NCI-H1417 treated with DMSO at 0.1 percent for 48 hours (cell line): ENCODE results near the gene ABO.
"Not testable (repeated sequence)": the region's sequence is repeated elsewhere in the genome, so short reads cannot be mapped to it uniquely, and the experiment has no call there.

Source experiments
- DNase-seq: peaks from one replicate; lab custom pipeline; 2025; lab: John Stamatoyannopoulos, UW

Gene ABO

GRCh38 chr9:133286523-133286922 is 11.5 kb upstream of the ABO start:
- no peak for DNase-seq

- no peak for DNase-seq
Measured at GRCh38 chr9:133285252-133285775, 10.3 kb upstream of the ABO start.

DNA sequence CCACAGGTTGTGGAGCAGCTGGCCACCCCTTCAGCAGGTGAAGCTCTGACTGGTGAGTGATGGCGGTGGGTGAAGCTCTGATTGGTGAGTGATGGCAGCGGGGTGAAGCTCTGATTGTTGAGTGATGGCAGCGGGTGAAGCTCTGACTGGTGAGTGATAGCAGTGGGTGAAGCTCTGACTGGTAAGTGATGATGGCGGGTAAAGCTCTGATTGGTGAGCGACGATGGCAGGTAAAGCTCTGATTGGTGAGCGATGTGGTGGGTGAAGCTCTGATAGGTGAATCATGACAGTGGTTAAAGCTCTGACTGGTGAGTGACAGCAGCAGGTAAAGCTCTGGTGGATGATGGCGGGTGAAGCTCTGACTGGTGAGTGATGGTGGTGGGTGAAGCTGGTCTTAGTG is 9.4 kb upstream of the ABO start:
- DNase-seq, result no peak

DNA sequence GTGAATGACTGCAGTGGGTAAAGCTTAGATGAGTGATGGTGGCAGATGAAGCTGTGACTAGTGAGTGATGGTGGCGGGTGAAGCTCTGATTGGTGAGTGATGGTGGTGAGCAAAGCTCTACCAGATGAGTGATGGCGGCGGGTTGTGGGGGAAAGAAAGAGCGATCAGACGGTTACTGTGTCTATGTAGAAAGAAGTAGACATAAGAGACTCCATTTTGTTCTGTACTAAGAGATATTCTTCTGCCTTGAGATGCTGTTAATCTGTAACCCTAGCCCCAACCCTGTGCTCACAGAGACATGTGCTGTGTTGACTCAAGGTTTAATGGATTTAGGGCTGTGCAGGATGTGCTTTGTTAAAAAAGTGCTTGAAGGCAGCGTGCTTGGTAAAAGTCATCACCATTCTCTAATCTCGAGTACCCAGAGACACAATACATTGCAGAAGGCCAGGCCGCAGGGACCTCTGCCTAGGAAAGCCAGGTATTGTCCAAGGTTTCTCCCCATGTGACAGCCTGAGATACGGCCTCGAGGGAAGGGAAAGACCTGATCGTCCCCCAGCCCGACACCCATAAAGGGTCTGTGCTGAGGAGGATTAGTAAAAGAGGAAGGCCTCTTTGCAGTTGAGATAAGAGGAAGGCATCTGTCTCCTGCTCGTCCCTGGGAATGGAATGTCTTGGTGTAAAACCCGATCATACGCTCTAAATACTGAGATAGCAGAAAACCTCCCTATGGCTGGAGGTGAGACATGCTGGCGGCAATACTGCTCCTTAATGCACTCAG is 8.4 kb upstream of the ABO start:
- not testable (repeated sequence) for DNase-seq

GRCh38 chr9:133282464-133283238 is 7.7 kb upstream of the ABO start:
- no peak for DNase-seq

DNA sequence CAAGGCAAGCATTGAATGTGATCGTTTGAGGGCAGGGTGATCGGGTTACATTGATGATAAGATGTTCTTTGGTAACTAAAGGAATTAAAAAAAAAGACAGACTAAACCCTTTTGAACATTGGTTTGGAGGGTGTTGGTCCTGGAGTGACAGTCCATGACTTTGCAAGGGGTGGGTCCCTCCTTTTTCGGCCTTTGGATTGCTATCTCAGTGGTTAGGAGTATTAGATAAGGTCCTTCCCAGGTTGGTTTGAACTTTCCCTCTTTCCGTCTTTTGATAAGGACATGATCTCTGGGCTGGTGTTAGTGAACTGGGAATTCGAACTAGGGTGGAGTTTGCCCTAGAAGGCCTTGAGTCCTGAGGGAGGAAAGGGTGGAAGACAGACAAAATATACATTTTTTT is 5.4 kb upstream of the ABO start:
- no peak for DNase-seq

DNA sequence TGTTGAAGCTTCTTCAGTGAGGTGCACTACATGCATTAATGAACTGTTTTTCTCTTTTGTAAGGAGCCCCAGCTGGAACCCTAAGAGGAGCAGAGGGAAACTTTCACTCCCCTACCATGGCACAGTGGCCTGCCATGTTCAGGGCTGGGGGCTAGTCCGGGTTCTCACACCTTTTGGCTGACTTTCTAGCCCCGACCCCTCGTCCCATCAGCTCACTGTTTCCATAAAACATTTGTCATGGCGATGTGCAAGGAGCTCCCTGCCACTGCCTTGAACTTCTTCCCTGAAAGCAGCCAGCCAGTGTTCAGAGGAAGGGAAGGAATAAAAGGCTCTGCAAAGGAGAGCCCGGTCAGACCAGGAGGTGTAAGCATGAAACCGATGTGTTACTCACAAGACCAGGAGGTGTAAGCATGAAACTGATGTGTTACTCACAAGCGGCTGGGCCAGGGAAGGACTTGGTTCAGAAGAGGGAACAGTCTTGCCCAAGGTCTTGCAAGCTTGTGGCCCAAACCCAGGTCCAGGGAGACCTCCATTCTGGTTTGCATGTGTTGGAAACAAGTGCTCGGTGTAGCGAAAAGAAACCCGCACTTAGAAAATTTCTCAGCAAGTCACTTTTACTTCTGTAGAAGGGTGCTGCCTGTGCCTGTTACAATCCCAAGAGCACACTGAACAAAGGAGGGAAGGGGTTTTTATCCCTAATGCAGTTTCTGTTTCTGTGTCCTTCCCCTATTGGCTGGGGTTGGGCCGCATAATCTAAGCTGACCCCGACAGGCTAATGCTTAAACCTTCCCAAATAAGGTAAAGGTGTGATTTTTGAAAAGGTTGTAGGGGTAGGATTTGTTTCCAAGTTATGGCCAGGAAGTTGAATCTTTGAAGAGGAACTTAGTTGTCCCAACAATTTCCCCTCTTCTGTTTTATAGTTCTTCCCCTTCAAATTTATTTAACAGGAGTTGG is 3.4 kb upstream of the ABO start:
- no peak for DNase-seq

DNA sequence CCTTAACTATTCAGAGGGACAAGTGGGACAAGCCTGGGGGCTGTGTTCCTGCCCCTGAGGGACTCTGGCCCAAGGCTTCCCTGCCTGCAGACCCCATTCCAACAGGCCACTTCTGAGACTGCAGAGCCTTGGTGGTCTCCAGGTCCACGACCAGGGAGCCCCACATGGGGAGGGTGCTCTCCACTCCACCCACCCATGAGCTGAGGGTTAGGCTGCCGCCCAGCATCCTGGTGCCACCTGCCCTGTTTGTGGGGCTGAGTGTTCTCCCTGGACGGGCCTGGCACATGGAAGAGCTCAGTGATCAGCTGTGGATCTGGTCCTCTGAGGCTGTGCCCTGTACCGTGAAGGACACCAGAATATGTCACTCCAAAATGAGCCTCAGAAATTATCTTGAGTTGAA is 2.5 kb upstream of the ABO start:
- DNase-seq, result no peak

DNA sequence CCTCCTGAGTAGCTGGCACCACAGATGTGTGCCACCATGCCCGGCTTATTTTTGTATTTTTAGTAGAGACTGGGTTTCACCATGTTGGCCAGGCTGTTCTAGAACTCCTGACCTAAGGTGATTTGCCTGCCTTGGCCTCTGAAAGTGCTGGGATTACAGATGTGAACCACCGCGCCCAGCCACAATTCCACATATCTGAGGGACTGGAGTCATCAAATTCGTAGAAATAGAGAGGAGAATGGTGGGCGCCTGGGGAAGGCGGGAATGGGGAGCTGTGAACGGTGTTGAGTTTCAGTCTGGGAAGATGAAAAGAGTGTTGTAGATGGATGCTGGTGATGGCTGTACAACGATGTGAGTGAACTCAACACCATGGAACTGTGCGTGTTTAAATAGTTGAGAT is 1.9 kb upstream of the ABO start:
- DNase-seq, result no peak

DNA sequence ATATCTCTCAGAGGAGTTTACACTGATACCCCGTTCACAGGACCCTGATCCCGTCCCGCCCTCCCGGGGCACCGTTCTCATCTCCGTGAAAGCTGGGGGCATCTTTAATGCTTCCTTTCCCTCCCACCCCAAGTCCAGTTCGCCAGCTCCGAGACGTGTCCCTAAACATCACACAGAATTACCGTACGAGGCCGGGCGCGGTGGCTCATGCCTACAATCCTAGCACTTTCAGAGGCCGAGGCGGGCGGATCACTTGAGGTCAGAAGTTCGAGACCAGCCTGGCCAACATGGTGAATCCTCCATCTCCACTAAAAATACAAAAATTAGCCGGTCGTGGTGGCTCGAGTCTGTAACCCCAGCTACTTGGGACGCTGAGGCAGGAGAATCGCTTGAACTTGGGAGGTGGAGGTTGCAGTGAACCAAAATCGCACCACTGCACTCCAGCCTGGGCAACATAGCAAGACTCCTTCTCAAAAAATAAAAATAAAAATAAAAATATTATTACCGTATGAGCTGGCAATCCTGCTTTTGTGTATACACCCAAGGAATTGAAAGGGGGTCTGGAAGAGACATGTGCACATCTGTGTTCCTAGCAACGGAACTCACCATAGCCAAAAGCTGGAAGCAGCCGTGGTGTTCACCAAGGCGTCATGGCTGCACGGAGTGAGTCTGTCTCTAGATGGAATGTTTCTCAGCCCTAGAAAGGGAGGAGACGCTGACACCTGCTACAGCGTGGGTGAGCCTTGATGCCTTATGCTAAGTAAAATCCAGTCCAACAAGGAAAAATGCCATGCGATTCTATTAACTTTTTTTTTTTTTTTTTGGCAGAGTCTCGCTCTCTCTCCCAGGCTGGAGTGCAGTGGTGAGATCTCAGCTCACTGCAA is 1.2 kb upstream of the ABO start:
- DNase-seq, result no peak

- no peak for DNase-seq
Measured at GRCh38 chr9:133274236-133275104, 531 bp downstream of the ABO start.

GRCh38 chr9:133273819-133274218 is 1.2 kb downstream of the ABO start:
- no peak for DNase-seq

- DNase-seq, result no peak
Measured at GRCh38 chr9:133273098-133273497, 1.9 kb downstream of the ABO start.

DNA sequence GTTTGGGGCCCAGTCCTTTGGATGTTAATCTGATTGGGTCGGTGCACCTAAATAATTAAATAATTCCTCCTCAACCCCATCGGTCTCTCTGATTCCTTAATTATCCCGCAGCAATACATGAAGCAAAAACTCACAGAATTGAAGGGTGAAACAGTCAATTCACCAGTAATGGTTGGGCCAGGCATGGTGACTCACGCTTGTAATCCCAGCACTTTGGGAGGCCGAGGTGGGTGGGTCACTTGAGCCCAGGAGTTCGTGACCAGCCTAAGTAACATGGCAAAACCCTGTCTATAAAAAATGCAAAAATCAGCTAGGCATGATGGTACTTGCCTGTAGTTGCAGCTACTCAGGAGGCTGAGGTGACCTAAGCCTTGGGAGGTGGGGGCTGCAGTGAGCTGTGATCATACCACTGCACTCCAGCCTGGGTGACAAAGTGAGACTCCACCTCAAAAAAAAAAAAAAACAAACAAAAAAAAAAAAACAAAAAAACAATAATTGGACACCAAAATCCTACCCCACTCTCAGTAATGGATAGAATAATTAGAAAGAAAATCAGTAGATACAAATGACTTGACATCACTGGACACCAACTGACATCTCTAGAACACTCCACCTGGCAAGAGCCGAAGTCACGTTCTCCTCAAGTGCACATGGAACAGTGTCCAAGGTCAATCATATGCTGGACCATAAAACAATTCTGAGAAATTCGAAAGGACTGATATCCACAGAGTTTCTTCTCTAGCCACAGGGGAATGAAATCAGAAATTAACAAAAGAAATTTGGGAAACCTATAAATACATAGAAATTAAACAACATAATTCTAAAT is 5.3 kb downstream of the ABO start:
- DNase-seq, result no peak

DNA sequence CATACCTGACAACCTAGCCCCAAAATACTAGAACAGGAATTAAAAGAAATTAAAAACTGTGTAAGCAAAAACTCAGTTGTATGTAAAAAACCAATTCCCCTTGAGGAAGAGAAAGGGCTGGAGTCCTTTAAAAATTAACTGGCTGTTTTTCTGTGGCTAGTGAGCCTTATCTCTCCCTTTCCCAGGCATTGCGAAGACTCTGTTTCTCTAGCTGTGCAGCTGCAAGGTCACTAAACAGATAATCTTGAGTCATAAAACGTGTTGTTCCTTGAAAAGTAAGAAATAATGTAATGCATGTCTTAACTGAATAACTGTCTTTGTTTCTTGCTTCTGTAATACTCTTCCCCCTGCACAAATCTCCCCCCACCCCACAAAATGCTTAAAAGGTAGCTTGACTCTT is 5.9 kb downstream of the ABO start:
- DNase-seq, result not testable (repeated sequence)

- no peak for DNase-seq
Measured at GRCh38 chr9:133268335-133269056, 6.5 kb downstream of the ABO start.

- no peak for DNase-seq
Measured at GRCh38 chr9:133264235-133264764, 10.7 kb downstream of the ABO start.

DNA sequence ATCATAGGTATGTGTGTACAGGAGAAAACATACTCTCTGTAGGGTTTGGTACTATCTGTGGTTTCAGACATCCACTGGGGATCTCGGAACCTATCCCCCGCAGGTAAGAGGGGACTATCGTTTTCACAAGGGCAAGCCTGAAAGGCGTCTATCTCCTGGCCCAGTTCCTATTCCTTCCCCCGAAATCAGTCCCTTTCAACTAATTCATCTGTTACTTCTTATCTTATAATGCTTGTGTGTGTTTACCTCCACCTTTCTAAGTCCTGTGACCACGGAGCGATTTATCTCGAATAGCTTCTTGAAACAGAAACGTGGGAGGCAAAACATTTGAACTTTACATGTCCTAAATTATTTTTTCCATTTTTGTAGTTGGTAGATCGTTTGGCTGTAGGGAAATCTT is 11.4 kb downstream of the ABO start:
- no peak for DNase-seq
